ENCODE results near the gene NRXN2.

The NRXN2 gene

DNA sequence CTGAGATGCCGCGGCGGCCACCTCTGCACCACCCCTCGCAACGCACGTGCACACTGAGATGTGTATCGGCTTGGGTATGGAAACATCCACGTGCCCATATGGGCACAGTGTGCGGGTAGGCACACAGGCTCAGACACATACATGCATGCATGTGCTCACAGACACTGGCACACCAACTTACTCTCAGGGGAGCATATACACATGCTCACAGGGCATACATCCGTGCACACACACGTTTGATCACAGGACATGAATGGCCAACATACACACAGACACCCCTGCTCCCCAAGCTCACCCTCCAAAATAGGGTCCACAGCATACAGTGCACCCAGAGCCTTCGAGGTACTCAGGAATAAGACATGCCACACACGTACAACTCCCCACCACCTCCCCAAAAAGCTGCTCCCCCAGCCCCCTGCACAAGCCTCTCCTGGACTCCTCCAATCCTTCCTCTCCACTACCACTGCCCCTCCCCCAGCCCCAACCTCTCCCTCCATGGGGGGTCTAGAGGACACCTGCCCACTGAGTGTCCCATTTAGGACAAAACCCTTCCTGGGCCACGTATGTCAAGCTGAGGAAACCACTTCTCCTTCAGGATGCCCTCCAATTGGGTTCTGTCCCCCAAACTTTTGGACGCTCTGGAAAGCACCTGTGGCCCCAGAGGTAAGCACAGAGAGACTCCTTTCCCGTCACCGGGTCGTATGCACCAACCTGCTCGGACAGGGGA is 78.9 kb downstream of the NRXN2 start:
- no peak for DNase-seq

- no peak for DNase-seq
These were observed 79.6 kb downstream of the NRXN2 start for GRCh38 chr11:64643256-64643881.

DNA sequence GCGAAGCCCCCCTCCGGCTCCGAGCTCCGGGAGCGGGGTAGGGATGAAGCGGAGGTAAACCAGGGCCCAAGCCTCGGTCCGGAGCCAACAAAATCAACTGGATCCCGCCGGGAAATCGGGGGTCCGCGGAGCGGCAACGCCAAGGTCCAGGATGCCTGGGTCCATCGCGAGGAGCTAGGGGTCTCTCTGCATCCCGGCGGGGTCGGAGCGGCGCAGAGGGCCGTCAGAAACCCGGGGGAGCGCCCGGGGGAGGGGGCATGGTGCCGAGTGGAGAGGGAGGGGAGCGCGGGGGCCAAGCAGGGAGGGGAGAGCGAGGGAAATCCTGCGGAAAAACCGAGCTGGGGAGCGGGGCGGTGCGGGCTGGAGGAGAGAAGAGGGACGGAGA is 80.1 kb downstream of the NRXN2 start:
- DNase-seq = no peak

- DNase-seq = no peak
These were observed 80.6 kb downstream of the NRXN2 start for GRCh38 chr11:64642418-64642735.

GRCh38 chr11:64641596-64642417 is 81.2 kb downstream of the NRXN2 start:
- no peak for DNase-seq

DNA sequence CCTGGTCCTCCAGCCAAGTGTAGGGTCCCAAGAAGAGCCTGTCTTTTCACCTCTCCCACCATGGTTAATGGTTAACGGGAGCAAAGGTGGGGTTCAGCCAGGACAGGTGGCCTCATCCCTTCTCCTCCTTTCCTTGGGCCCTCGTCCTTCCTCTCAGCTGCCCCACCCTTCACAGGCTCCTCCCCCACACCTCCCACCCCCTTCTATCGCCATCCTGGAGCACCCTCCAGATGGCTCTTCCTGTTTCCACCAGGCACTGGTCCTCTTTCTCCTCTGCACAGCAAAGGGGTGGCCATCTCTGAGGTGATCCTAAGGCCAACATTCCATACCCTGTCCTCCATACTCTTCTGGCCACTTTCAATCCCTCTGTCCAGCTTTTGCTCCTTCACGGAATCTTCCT is 83.1 kb downstream of the NRXN2 start:
- DNase-seq = no peak

- DNase-seq = no peak
These were observed 84.2 kb downstream of the NRXN2 start for GRCh38 chr11:64638829-64639228.

GRCh38 chr11:64638018-64638665 is 84.9 kb downstream of the NRXN2 start:
- DNase-seq = no peak

GRCh38 chr11:64637334-64638017 is 85.5 kb downstream of the NRXN2 start:
- no peak for DNase-seq

DNA sequence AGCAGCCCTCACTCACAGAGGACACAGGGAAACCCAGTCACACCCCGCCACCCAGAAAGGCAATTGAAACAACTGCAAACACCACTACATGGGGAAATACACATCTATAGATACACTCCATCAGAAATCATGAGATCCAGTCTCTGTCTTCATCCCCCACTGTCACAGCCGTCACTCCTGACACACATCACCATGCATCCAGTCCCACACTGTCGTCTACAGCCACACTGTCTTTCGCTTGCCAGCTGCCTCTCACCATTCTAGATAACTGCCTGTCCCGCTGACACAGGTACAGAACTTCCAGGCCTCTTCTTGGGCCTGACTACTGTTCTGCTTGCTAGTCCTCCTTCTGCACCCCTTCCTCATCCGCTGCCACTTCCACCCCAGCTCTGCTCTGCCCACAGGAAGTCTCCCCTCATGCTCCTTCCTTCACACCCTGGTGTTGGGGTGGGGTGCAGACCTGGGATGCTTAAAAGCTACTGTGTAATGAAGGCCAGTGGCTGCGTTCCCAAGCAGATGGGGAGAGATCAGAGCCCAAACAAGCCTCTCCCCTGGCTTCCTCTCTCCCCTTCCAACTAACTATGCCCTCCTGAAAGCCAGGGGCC is 89.3 kb downstream of the NRXN2 start:
- DNase-seq = no peak

DNA sequence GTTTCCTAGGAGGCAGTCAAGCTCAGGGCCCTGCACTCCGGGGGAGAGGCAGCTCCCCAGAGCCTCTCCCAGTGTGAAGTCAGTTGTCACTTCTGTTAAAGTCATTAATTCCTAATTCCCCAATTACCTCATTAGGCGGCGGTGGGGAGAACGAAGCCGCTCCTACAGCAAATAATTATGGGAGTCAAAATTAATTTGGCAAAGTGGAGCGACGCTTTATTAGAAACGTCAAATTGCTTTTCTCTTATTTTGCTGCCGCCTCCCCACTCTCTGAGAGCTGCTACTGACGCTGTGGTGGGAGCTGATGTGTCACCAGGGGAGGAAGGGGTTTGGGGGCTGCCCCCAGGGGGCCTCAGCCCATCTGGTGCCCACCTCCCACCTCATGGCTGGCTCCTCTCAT is 90.3 kb downstream of the NRXN2 start:
- DNase-seq = no peak

GRCh38 chr11:64632237-64632636 is 90.8 kb downstream of the NRXN2 start:
- DNase-seq = no peak

DNA sequence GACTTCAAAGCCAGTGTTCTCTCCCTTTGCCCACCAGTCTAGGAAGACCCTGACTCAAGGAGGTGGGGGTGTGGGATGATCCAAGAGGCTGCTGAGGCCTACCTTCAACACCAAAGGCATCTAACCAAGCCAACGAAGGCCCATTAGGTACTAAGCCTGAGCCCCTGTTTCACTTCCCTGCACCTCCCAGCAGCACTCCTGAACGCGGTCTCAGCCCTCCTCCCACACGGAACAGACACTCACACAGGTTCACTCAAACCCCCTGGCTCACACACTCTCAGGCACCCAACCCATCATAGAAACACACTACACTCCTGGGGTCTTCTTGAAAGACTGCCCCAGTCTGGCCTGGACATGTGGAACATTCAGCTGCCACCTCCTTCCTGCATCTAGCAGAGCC is 91.3 kb downstream of the NRXN2 start:
- no peak for DNase-seq

DNA sequence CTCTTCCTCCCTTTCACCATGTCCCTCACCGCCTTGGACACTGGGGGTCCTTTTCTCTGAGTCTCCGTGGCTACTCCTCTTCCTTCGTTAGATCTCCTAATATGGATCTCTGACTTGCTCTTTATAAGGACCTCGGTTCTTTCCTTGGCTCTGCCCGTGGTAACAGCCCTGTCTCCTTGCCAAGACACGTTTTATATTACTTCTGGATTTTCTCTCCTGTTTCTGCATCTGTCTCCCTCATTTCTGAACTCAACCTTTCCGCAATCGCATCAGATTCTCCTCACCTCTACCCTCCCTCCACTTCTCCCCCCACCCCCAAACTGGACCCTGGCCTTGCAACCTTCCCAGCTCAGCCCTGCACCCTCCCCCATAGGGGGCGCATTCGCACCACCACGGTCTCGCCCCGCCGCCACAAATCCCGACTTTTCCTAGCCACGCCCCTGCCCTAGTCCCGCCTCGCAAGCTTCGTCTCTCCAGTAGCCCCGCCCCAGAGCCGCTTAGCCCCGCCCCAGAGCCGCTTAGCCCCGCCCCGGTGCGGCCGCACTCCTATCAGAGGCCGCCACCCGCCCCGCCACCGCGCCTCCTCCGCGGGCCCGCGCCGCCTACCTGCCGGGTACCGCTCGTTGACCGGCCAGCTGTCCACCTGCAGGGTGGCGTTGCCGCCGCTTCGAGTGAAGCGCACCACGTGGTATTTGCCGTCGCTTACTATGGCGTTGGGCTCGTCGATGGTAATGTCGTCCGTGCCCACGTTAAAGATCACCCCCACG is 93.0 kb downstream of the NRXN2 start:
- DNase-seq = no peak

DNA sequence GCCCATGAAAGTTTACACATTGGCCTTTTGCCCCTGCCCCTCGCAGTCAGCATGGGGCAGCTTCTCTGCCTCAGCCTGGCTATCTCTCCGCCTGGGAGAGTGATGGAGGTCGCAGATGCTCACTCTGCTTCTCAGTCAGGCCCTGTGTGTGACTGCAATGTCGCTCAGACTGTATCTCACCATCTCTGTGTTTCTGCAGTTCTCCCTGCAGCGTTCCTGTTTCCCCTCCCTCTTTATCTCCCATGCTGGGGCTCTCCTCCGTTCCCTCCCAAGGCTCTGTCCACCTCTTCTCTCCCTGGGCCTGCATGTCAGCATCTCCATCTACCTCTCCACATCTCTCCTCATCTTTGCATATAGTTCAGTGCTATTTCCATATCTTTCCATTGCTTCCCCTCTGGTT is 93.9 kb downstream of the NRXN2 start:
- no peak for DNase-seq

DNA sequence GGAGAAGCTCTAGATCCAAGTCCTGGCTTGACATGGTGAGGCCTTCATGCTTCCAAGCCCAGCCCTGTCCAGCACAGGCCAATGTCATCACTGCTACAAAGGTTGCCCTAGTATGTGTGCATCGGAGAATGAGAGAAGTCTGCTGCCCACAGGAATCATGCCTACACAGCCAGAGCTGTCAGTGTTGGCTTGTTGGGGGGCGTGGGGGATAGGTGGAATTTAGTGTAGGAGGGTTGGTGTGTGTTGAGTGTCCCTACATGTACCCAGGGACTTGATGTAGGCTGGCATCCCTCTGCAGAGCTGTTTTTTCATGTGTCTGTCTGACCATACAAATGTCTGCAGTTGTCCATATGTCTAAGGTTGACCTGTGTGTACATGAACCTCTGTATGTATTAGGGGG is 94.4 kb downstream of the NRXN2 start:
- no peak for DNase-seq

DNA sequence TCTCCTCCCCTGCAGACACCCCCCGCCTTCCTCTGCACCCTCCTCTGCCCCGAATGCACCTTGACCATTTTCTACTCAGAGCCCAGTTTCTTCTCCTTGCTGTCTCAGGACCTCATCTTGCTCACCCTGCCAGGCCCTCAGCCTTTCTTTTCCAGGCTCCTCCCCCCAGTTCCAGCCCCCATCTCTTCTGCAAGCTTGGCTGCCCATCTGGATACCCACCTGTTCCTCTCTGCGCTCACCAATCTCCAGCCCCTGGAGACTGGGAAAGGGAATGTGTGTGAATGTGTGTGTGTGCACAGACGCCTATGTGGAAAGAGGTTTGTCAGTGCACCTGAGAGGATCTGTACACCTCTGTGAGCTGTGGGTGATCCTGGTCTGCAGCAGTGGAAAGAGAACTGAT is 95.6 kb downstream of the NRXN2 start:
- no peak for DNase-seq

DNA sequence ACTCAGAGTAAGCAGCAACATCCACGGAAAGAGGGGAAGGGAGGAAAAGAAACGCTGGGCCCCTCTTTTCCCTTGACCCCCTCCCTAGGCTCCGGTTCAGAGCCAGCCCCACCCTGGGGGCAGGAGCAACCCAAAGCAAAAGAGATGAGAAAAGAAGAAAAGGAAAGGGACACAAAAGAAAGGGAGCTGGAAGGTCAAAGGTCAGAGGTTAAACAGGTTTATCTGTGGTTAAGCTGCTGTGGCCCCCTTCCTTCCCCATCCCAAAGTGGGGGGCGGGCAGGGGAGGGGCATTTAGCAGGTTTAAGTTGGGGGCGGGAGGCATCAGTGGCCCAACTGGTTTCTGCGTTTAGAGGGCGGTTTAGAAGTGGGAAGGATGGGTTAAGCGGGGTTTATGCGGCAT is 96.4 kb downstream of the NRXN2 start:
- no peak for DNase-seq

DNA sequence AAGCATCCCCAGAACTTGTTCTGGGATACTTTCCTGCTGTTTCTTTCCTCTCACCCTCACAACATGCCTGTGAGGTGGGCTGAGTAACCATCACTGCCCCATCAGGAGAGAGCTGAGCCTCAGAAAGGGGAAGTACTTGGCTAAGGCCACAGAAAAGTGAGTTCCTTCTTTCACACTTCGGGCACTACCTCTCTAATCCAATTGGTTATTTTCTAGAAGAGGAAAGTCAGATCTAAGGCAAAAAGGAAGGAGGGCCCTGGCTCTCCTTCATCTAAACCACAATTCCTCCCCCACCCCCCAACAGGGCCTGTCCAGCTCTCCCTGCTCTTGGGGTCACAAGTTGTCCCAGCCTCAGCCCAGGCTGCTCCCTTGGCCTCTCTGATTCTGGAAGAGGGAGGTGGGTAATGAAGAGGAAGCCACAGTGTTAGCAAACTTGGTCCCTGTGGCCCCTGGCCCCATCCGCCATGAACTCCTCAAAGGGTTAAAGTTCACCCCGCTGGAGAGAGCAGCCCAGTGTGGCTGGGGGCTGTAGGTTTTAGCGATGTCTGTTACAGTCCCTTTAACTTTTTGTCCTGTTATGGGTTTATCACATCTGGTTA is 98.0 kb downstream of the NRXN2 start:
- no peak for DNase-seq

DNA sequence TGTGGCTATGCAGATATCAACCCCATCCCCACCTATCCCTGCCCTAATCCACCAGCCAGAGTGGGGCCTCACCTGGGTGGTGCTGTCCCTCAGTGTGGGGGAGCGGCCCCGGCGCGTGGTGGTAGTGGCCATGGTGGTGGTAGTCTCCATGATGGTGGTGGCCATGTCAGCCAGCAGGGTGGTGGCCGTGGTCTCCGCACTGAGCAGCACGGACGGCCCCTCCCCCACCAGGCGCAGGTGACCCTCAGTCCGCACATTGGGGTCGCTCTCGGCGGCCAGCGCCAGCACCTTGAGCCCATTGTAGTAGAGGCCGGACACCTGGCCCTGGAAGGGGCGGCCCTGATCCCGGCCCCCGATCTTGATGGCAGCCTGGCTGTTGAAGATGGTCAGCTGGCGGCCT is 100.3 kb downstream of the NRXN2 start:
- DNase-seq = no peak

- DNase-seq = no peak
These were observed 101.5 kb downstream of the NRXN2 start for GRCh38 chr11:64621283-64622019.
